ENCODE measurements around the gene C1QL1. TPM values are rescaled to one million over a fixed set of nuclear protein-coding genes. Genes with fewer than 3 reads are reported as not detected.

The C1QL1 gene
- total and polyA plus RNA-seq, 2 of the 13 experiments (the other 11 are each of a cell fraction or from before 2014, with no cell fraction given), result 0.11 TPM

GRCh38 chr17:44947461-44948314, 20.4 kb downstream of the C1QL1 start, which contains the start of gene KIF18B (continued):
- TF ChIP-seq, protein P1, sequence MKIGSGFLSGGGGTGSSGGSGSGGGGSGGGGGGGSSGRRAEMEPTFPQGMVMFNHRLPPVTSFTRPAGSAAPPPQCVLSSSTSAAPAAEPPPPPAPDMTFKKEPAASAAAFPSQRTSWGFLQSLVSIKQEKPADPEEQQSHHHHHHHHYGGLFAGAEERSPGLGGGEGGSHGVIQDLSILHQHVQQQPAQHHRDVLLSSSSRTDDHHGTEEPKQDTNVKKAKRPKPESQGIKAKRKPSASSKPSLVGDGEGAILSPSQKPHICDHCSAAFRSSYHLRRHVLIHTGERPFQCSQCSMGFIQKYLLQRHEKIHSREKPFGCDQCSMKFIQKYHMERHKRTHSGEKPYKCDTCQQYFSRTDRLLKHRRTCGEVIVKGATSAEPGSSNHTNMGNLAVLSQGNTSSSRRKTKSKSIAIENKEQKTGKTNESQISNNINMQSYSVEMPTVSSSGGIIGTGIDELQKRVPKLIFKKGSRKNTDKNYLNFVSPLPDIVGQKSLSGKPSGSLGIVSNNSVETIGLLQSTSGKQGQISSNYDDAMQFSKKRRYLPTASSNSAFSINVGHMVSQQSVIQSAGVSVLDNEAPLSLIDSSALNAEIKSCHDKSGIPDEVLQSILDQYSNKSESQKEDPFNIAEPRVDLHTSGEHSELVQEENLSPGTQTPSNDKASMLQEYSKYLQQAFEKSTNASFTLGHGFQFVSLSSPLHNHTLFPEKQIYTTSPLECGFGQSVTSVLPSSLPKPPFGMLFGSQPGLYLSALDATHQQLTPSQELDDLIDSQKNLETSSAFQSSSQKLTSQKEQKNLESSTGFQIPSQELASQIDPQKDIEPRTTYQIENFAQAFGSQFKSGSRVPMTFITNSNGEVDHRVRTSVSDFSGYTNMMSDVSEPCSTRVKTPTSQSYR (CRISPR knock-in tag; IDR thresholded peaks at IDR 0.05; ENCODE audit: borderline replicate concordance), result no peak
- TF ChIP-seq DNMT3B (CRISPR knock-in tag; conservative IDR thresholded peaks at IDR 0.05) (no peak), ZNF598 (CRISPR knock-in tag; IDR thresholded peaks at IDR 0.05; ENCODE audit: borderline replicate concordance) (peak; percentile 77; the same call in 1 of the 2 replicates), POLR2A (IDR thresholded peaks at IDR 0.05; ENCODE audit: insufficient read depth in 1 of 2, low read depth in 2 of 2, low read length in 2 of 2) (peak; percentile 94 to 97), FIP1L1 (IDR thresholded peaks at IDR 0.05; ENCODE audit: borderline replicate concordance, insufficient read depth, low read depth, low read length) (no peak), PITX1 (CRISPR knock-in tag; IDR thresholded peaks at IDR 0.05) (peak; percentile 63), ATRX (CRISPR knock-in tag; IDR thresholded peaks at IDR 0.05; ENCODE audit: borderline replicate concordance) (no peak), ZNF251 (CRISPR knock-in tag; IDR thresholded peaks at IDR 0.05) (0 out of 2 replicates have a peak, but pooled peaks have one; percentile 71), ONECUT2 (CRISPR knock-in tag; IDR thresholded peaks at IDR 0.05) (peak; percentile 18; the same call in 1 of the 2 replicates), CEBPB (IDR thresholded peaks at IDR 0.05; ENCODE audit: borderline replicate concordance, low read depth, low read length) (peak; percentile 82), ZNF570 (CRISPR knock-in tag; IDR thresholded peaks at IDR 0.05; ENCODE audit: borderline replicate concordance) (no peak), FOXM1 (CRISPR knock-in tag; IDR thresholded peaks at IDR 0.05) (peak; percentile 97), FOXA1 (IDR thresholded peaks at IDR 0.05) (no peak), FOXA1 (CRISPR knock-in tag; IDR thresholded peaks at IDR 0.05) (no peak), ZNF12 (CRISPR knock-in tag; IDR thresholded peaks at IDR 0.05) (no peak; the same call in 1 of the 2 replicates), ZSCAN9 (CRISPR knock-in tag; IDR thresholded peaks at IDR 0.05; ENCODE audit: borderline replicate concordance) (no peak), U2AF1 (optimal IDR thresholded peaks at IDR 0.05; ENCODE audit: low read depth, low read length) (no peak), TMF1 (CRISPR knock-in tag; IDR thresholded peaks at IDR 0.05; ENCODE audit: low read depth) (peak; percentile 95), BHLHE40 (IDR thresholded peaks at IDR 0.05; ENCODE audit: low read length) (no peak), ZNF383 (CRISPR knock-in tag; IDR thresholded peaks at IDR 0.05; ENCODE audit: borderline replicate concordance) (no peak; the same call in 1 of the 2 replicates), PHF20 (CRISPR knock-in tag; IDR thresholded peaks at IDR 0.05) (peak; percentile 94), HDAC1 (CRISPR knock-in tag; IDR thresholded peaks at IDR 0.05) (peak; percentile 100)
- TF ChIP-seq, protein P2, sequence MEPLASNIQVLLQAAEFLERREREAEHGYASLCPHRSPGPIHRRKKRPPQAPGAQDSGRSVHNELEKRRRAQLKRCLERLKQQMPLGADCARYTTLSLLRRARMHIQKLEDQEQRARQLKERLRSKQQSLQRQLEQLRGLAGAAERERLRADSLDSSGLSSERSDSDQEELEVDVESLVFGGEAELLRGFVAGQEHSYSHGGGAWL (CRISPR knock-in tag; IDR thresholded peaks at IDR 0.05), result 0 out of 2 replicates have a peak, but pooled peaks have one; percentile 55
- TF ChIP-seq, protein P3, sequence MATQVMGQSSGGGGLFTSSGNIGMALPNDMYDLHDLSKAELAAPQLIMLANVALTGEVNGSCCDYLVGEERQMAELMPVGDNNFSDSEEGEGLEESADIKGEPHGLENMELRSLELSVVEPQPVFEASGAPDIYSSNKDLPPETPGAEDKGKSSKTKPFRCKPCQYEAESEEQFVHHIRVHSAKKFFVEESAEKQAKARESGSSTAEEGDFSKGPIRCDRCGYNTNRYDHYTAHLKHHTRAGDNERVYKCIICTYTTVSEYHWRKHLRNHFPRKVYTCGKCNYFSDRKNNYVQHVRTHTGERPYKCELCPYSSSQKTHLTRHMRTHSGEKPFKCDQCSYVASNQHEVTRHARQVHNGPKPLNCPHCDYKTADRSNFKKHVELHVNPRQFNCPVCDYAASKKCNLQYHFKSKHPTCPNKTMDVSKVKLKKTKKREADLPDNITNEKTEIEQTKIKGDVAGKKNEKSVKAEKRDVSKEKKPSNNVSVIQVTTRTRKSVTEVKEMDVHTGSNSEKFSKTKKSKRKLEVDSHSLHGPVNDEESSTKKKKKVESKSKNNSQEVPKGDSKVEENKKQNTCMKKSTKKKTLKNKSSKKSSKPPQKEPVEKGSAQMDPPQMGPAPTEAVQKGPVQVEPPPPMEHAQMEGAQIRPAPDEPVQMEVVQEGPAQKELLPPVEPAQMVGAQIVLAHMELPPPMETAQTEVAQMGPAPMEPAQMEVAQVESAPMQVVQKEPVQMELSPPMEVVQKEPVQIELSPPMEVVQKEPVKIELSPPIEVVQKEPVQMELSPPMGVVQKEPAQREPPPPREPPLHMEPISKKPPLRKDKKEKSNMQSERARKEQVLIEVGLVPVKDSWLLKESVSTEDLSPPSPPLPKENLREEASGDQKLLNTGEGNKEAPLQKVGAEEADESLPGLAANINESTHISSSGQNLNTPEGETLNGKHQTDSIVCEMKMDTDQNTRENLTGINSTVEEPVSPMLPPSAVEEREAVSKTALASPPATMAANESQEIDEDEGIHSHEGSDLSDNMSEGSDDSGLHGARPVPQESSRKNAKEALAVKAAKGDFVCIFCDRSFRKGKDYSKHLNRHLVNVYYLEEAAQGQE (IDR thresholded peaks at IDR 0.05; ENCODE audit: borderline replicate concordance in 1 of 2, low read depth in 1 of 2, low read length in 2 of 2), result peak in 1 of 2 experiments; percentile 34; a peak in 1 of 4 replicates

Data from HepG2 (cell line).